ENCODE results near the gene MAPK8IP2. TPM values are rescaled to one million over a fixed set of nuclear protein-coding genes. Genes with fewer than 3 reads are reported as not detected.

The MAPK8IP2 gene
- total and polyA plus RNA-seq, 2 of the 13 experiments (the other 11 are each of a cell fraction or from before 2014, with no cell fraction given) = 1.3 to 2.6 TPM

- TF ChIP-seq ZNF792 (CRISPR knock-in tag; IDR thresholded peaks at IDR 0.05) (no peak), JDP2 (CRISPR knock-in tag; IDR thresholded peaks at IDR 0.05; ENCODE audit: borderline replicate concordance) (no peak), ZNF672 (CRISPR knock-in tag; IDR thresholded peaks at IDR 0.05) (no peak), ZBTB2 (CRISPR knock-in tag; IDR thresholded peaks at IDR 0.05; ENCODE audit: low read depth) (no peak), SUZ12 (IDR thresholded peaks at IDR 0.05; ENCODE audit: low read depth, low read length) (no peak), MLX (CRISPR knock-in tag; IDR thresholded peaks at IDR 0.05) (no peak)
Measured at GRCh38 chr22:50574383-50574755, 26.2 kb upstream of the MAPK8IP2 start (continued).

GRCh38 chr22:50575426-50575941 lies 25.1 kb upstream of the MAPK8IP2 start:
- ChIA-PET POLR2A (interaction anchor here (1.5 kb wide), 1 partner anchor 43 kb away, joined by 4 read pairs; no protein-coding TSS in a partner anchor), CTCF (ENCODE audit: low intra/inter-chr PET ratio, low total read pairs) (interaction anchor here (1.1 to 3.7 kb wide), 5 partner anchors 34 to 125 kb away, joined by 3 to 37 read pairs (median 7); no protein-coding TSS in a partner anchor)
- no peak overlapping the region for H3K27ac ChIP-seq (ENCODE audit: extremely low read length, insufficient read depth, low read length)
- H3K4me1 ChIP-seq (ENCODE audit: insufficient read depth, low read length) = peaks cover under 1% of the 10 kb centered on the region; the same call in 1 of the 2 replicates
- no TSS peak for BruUV-seq (replicated peaks)
- FAIRE-seq (no peak), DNase-seq (ENCODE audit: low spot score) (no peak), ATAC-seq (no peak)
- no peak overlapping the region for H2AFZ ChIP-seq (ENCODE audit: low read length)
- peaks cover 4 to 8% of the 10 kb centered on the region in 2 experiments; a peak in 3 of 5 replicates for H3K36me3 ChIP-seq (replicated peaks in 1 of 2; ENCODE audit: control insufficient read depth in 1 of 2, insufficient read depth in 2 of 2, low read length in 2 of 2)
- H4K20me1 ChIP-seq (ENCODE audit: insufficient read depth, low read length) = no peaks in the 10 kb centered on the region
- no peak for TF ChIP-seq IRX3 (CRISPR knock-in tag; IDR thresholded peaks at IDR 0.05; ENCODE audit: borderline replicate concordance, low read depth)
- TF ChIP-seq BCLAF1 (IDR thresholded peaks at IDR 0.05) = no peak
- no peak for TF ChIP-seq ZNF674 (CRISPR knock-in tag; IDR thresholded peaks at IDR 0.05; ENCODE audit: low read depth)
- TF ChIP-seq ZNF354B (CRISPR knock-in tag; IDR thresholded peaks at IDR 0.05) = no peak
- TF ChIP-seq MTERF4 (CRISPR knock-in tag; IDR thresholded peaks at IDR 0.05) = no peak
- TF ChIP-seq THAP8 (CRISPR knock-in tag; IDR thresholded peaks at IDR 0.05; ENCODE audit: borderline replicate concordance) = no peak
- no peak for TF ChIP-seq PBX2 (CRISPR knock-in tag; IDR thresholded peaks at IDR 0.05)
- H3K9ac ChIP-seq (ENCODE audit: insufficient read depth, low read depth, low read length) = no peak overlapping the region
- no peak overlapping the region for H3K4me3 ChIP-seq (replicated peaks in 1 of 3; ENCODE audit: insufficient read depth in 1 of 3, low read depth in 2 of 3, low read length in 3 of 3)
- 89% methylated on average over 8 of the region's 8 CpGs for WGBS (ENCODE audit: low lambda C conversion rate)
- no peaks in the 10 kb centered on the region for H3K27me3 ChIP-seq (ENCODE audit: control insufficient read depth in 1 of 2, insufficient read depth in 2 of 2, low read length in 2 of 2)
- H3K79me2 ChIP-seq (ENCODE audit: insufficient read depth, low read length) = no peaks in the 10 kb centered on the region
- intact Hi-C loops (cut with micrococcal nuclease; ENCODE audit: unreplicated experiment) = no loop called here
- no peaks in the 10 kb centered on the region for H3K9me3 ChIP-seq (ENCODE audit: low read length)
- H3K4me2 ChIP-seq (ENCODE audit: low read depth, low read length) = no peak overlapping the region
- in situ Hi-C loops (cut with HindIII; ENCODE audit: extremely low pct_ligation_motif_present, low pct_unique_long_range_greater_than_20kb) = loop anchor here (5.0 kb wide), 1 partner anchor 37 kb away; no protein-coding TSS in a partner anchor
